ENCODE results near the gene HOXD1. TPM values are rescaled to one million over a fixed set of nuclear protein-coding genes. Genes with fewer than 3 reads are reported as not detected.

HOXD1 gene
- total RNA-seq = 11.2 and 15.4 TPM in 2 replicates

DNA sequence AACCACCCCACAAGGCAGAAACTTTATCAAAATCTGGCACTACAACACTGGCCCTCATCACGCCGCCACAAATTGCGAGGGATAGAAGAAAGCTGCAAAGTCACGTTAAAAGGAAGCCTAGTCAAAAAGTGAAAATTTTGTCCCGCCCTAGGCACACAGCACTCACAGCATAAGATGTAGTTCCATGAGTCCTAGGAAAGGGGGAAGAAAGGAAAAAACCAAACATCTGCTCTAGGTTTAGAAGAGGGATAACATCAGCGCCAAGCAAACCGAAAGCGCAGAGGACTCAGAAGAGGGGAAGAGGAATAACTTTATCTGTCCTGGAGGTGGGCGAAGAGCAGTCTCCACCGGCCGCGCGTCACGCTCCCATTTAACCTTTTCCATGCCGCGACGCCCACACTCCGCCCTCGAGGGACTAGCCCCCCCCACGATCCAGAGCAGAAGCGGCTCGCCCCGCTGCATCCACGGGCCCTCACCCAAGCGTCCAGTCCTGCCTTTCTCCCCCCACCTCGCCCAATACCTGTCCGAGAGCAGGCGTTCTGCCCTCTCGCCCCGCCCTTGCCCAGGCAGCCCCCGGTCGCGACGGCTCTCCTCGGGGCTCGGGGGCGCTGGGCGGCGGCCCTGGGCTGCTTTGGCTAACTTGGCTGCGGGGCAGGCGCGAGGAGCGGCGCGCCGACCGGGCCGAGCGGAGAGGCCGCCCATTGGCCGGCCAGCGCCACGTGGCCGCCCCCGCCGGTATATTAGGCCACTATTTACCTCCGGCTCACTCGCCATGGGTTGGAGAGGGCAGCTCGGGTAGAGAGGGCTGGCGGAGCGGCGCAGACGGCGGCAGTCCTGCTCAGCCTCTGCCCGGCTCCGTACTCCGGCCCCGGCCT is at the start of gene HOXD1:
HOXD1 (plus strand) TSS at position 770 of the 875 bp plus-strand sequence. CDS start 134 bp downstream, outside the sequence.
- DNase-seq = peak; percentile 88

DNA sequence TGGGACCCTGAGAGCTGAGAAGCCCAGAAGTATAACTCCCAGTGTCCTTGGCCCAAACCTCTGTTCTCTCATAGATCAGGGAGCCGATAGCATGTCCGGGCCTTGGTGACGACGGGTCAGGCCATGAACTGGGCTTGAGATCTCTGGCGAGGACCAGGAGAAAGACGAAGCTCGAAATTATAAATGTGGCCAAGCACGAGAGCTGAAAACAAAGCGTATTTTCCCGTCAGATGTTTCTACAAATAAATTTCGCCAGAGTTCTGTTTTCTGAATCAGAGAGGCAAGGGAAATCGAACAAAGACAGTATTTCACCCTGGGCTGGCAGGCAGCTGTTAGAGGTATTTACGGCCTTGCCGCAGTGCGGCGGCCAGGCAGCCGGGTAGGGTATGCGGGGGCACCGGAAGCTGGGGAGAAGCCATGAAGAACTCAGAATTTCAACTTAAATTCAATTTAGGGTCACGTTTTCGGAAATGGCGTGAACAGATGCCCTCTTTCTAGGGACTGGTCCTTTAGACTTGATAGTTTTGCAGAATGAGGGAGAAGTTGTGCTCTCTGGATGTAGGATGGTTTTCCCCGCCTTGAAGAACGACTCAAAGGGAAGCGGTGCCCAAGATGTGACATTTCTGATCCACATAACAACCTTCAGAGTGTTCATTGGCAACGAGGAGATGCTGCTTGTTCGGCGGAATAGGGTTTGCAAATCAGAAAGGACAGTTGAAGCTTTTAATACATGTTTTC is 49.4 kb upstream of the HOXD1 start:
- DNase-seq = peak; percentile 65

DNA sequence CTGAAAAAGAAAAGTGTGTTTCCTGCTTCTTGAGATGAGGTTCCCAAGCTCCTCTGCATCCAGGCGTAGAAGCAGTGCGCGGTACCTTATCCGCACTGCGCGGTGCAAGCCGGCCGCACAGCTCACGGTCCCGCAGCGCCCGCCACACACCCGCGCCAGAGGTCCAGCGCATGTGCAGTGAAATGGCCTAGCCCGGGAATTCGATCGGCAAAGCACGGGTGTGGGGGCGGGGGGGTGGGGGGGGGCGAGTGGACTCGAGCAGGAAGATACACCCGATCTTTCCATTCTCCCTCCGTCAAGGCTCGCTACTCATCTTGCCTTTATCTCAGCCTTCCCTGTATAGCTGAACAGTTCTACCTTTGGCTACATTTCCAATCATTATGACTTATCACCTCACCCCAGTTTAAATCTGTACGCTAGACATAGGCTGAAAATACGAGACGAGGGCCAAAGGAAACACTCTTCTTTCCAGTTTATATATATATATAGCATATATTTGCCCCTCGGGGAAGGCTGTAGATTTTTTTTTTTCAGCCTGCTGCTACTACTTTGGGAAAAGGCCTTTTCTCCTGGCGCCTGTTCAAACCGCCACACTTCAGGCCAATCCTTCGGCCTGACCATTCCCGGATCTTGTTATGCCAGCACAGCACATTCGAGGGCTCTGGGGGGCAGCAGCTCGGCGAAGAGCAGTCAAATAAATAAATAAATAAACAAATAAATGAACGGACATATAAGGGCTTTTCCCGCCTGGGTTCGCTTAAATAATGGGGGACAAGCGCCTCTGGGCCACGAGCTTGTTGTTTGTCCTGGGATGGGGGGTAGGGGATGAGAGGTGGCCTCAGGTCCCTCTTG is 48.6 kb upstream of the HOXD1 start:
- DNase-seq = peak; percentile 65

DNA sequence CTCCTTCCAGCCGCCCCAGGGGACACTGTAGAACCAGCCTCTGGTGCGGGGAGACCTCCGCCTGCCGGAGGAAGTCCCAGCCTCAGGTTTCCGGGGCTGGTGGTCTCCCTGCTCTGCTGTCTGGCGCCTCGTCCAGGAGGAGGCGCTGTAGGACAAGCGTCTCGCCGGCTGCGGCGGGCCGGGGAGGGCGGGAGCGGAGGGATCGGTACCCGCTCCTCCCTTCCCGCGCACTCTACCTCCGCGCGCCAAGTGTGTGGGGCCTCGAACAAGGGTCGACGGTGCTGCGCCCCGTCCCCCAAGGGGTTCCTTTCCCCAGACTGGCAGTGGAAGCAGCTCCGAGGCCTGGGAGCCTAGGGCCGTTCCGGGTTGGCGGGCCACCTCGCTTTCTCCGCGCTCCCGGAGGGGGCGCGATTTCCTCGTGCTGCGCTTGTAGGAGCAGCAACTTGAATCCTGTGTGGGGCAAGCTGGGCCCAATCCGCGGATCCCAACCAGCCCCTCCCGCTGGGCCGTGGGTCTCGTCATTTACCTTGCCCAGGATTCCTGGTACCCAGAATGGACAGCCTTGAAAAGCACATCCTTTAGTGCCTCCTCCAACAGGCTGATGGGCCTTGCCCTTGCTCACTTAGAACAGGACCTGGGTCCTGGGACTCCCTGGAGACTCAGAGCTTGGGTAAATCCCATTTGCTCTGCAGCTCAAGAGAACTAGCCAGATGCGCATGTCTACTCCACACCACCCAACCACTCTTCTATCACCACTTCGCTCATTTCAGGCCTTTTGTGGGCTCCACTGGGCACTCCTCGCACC is 47.8 kb upstream of the HOXD1 start:
- DNase-seq = peak; percentile 90

DNA sequence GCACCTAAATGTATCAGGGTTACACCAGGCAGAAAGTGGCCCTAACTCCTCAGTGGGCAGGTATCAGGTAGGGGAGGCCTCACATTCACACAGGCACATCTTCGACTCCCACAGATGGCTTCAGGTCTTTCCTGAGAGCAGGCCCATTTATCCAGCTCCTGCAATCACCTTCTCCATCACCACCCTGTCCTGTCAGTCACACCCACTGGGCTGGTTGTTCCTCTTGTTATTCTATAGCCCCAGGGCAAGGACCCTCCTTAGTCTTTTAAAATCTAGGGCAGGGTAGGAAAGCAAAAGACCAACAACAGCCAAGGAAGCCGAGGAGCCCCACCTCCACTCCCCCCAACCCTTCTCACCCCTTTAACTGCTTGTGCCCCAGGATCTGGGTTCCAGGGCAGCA is 46.2 kb upstream of the HOXD1 start:
- no peak for DNase-seq

DNA sequence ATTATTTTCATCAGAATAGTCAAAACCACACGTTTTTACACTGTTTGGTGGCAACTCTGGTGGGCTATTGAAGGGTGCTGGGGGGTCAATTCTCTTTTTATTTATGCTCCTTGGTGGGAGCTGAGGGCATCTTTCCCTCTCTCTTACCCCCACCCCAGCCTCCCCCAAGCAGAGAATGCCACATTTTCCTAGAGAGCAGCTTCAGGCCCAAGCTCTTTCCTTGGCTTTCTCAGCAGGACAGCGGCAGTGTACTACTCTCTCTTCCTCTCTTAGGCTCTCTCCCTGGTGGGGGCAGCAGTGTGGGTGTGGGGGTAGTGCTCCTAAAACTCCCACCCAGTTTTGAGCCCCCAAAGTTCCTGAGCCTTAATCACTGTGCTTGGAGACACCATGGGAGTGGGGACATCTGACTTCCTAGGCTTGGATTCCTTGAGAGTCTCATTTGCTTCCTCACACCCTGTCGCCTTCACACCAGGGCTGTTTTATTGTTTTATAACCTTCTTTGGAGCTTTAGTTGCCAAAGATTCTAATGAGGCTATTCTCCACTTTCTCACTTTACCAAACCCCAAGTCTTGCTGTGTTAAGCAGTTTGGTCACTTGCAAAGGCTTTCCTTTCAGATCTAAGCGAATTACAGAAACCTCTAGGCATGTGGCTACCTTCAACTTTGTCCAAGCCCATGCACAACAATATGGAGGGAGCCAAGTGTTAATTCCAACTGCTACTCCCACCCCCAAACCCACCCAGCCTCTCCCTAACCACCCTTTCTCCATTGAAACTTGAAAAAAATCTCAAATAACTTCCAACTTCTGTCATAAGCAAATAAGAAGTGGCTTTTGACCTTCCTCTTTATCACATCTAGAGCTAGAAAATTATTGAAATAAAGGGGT is 43.1 kb upstream of the HOXD1 start:
- DNase-seq = no peak

DNA sequence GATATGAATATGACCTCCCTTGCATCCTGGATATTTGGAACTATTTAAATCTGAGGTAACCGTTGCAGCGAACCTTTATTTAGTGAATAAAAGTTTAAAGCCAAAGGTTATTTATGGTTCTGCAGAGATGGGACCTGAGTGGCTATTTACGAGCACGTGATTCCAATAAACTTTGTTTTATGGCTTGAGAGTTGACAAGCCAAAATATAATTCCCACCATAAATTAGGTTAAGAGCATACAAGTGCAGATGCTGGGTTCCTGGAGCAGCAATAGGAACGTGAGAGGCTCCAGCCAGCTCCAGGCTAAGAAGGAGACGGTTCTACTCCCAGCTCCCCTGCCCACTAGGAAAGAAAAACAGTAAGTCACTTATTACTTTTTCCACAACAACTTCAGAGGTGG is 42.4 kb upstream of the HOXD1 start:
- no peak for DNase-seq

DNA sequence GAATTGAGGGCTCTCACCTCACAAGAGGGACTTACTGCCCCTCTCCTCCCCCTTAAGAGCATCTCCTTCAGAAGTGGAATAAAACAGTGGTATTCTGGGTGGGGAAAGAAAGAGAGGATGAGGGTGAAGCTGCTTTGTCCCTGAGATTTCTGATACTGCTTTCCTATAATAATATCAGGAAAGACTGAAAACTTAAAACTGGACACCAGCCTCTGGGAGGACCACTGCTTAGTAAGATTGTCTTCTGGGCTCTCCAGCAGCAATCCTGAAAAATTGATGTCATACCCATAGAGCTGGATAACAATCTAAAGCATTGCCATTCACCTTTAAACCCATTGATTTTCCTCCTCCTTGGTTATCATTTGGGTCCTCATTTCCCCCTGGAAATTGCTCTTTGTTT is 41.8 kb upstream of the HOXD1 start:
- DNase-seq = no peak

DNA sequence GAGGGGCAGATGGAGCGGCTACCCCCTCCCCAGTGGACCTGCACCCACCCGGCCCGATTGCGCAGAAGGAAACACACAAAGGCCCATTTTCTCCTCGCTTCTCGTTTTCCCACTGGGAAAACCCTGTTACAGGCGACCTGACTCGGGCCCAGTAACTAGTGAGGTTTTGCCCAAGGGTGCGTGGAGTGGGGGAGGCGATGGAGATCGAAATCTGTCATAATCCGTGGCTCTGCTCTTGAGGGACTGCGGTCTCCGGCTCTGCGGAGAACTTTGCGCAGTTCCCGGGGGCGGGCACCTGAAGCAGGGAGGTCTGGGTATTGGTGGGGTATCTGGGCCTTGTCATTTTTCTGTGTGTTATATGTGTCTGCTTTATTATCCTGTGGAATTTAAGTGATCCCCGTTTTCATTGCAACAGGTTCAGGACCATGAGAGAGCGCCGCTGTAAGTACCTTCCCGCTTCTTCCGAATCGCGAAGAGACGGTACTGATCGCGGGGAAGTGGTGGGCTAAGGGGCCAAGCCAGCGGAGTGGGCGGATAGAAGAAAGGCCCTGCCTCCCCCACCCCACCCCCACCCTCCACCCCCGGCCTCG is 41.2 kb upstream of the HOXD1 start:
- no peak for DNase-seq

DNA sequence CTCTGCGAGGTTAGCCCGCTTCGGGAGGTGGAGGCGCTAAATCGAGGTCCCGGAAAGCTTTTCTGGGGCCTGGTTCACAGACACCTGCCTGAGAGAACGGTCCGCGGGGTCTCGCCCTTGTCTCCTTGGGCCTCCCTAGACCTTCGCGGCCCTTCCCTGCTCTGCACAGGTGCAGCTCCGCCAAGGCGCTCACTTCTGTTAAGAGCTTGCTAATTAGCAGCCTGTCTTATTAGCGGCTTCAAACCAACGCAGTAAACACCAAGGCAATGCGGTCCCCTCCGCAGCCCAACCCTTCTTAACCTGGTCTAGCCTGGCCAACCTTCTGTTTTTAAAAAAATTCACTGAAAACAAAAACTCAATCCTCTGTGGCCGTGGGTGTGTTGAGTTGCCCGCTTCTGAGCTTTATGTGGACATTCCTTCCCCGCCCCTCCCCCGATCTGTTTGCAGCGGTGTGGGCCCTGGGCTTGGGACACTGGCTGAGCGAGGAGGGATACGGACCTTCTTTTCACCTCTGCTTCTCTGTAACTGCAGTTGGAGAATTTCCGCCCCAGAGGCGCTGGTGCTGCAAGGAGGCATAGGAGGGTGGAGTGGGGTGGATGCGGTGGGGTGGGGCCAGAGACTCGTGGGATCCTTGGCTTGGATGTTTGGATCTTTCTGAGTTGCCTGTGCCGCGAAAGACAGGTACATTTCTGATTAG is 40.5 kb upstream of the HOXD1 start:
- no peak for DNase-seq

DNA sequence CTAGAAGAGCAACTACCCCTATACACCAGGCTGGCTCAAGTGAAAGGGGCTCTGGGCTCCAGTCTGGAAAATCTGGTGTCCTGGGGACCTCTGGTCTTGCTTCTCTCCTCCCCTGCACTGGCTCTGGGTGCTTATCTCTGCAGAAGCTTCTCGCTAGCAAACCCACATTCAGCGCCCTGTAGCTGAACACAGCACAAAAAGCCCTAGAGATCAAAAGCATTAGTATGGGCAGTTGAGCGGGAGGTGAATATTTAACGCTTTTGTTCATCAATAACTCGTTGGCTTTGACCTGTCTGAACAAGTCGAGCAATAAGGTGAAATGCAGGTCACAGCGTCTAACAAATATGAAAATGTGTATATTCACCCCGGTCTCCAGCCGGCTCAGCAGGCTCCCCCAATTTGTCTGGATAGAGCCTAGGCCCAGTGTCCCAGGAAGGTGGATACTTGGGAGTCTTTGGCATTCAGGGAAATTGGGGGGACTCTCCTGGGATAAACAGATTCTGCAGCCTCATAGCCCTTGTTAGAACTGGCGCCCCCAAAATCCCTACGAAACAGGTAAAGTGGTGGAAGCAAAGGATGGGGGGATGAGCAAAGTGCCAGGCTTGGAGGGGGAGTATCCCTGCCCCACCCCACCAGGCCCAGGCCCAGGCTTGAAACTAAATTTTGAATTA is 39.6 kb upstream of the HOXD1 start:
- no peak for DNase-seq

DNA sequence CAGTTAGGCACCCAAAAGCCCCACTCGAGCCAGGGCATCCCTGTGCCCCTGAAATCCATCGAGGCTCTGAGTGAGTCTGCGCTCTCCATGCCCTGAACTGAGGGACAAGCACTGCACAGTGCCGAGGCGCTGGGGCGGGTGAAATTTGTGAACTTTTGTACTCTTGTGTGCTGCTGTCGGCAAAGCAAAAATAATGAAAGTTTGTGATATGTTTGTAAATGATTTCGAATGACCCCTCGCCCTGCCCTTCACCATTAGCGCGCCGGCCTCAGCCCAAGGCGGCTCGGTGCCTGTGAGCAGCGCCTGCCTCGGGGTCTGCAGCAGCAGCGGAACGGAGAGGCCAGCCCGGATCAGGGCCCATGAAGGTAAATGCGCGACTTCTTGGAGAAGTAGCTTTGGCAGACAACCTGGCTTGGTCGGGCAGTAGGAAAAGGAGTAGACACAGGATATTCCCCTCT is 39.0 kb upstream of the HOXD1 start:
- no peak for DNase-seq

DNA sequence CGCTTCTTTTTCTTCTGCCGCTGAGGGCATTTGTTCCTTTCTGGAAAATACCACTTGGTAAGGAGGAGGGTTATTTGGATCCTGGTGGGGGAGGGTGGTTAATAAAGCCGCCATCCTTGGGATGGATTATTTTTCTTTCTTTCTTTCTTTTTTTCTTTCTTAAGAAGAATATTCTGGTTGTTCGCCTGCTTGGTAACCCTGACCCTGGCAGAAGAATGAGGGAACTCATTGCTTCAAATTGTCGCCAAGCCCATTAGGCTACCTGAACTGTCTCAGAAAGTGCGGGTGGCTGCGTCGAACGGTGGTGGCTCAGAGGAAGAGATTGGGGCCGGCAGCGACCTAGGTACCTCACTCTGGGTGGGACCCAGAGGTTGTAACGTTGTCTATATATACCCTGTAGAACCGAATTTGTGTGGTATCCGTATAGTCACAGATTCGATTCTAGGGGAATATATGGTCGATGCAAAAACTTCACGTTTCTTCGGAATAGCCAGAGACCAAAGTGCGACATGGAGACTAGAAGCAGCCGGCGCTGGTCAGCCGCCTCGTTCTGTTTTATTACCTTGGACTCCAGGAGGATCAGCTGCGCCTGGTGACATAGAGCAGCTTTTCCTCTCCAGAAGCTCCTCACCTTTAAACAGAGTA is 38.4 kb upstream of the HOXD1 start:
- no peak for DNase-seq

DNA sequence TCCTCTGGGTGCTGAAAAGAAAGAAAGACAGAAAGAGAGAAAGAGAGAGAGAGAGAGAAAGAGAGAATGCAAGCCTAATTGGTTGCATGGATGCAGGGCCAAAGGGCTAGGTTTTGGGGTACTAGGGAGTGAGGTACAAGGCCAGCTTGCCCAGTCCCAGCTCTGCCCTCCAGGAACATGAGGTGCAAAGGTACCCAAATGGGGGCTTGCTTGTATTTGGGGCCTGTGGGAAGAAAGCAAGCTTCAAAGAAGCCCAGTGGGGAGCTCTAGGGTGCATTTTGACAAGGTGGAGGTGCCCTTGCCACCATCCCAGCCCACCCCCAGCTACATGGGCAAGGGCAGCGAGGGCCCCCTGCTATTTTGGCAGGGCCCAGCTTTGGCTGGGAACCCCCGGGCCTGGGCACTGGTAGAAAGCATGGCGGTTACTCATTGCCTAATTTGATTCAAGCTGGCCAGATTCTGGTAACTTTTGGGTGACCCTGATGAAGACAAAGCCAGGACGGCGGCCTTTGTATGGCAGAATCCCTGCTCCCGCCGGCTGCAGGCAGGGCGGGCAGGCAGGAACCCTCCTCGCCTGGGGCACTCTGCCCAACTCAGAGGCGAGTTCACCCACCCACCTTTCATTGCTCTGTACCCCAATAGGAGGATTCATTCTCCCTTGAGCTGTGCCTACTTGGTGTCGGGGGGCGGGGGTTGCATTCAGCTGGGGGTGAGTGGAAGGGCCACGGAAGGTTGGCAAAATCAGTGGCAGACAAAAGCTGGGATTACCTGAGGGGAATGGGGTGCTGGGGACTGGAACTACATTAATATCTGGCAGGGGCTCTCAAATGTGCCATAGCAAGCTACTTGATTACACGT is 37.7 kb upstream of the HOXD1 start:
- no peak for DNase-seq

DNA sequence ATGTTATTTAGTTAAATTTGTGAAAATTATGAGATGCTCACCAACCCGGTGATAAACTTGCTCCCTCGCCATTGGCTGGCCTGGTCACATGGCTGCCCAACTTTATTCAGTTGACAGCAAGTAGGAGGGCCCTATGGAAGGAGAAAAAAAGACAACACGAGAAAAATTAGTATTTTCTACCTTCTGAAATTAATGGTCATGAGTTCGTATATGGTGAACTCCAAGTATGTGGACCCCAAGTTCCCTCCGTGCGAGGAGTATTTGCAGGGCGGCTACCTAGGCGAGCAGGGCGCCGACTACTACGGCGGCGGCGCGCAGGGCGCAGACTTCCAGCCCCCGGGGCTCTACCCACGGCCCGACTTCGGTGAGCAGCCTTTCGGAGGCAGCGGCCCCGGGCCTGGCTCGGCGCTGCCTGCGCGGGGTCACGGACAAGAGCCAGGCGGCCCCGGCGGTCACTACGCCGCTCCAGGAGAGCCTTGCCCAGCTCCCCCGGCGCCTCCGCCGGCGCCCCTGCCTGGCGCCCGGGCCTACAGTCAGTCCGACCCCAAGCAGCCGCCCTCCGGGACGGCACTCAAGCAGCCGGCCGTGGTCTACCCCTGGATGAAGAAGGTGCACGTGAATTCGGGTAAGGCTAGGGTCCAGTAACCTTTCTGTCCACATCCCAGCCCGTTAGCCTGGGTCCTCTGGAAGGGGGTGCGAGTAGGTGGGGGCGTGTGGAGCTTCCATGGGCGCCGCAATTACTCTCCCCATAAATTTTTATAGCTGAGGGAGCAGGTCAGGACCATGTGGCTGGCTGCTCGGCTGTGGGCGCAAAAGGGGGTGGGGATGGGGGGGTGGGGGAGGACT is 36.8 kb upstream of the HOXD1 start, which contains the start of gene HOXD4:
HOXD4 (plus strand) TSS at position 109 of the 846 bp plus-strand sequence; CDS start at position 193, 84 bp downstream.
- no peak for DNase-seq

DNA sequence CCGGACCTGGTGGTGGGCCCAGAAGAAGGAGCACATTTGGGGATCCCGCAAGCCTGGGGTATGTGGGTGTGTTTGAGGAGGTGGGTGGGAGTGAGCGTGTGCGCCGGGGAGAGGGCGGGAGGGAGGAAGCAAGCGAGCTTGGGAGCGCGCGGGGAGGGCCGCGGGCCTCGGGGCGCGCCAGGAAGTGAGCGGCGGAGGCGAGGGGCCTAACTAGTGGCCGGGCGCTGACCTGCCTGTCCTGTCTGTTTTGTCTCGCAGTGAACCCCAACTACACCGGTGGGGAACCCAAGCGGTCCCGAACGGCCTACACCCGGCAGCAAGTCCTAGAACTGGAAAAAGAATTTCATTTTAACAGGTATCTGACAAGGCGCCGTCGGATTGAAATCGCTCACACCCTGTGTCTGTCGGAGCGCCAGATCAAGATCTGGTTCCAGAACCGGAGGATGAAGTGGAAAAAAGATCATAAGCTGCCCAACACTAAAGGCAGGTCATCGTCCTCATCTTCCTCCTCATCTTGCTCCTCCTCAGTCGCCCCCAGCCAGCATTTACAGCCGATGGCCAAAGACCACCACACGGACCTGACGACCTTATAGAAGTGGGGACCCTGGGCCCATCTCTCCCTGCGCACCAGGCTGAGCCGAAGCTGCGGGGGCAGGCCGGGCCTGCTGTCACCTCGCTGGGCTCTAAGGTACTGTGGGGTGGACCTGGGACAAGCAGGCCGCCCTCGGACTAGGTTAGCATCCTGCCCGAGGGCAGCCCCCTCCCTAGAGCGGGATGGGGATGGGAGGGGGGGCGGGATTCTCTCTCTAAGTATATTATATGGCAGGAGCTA is 35.9 kb upstream of the HOXD1 start:
- peak; percentile 26 for DNase-seq
